EH (cell line): ENCODE results near the gene GNB5.
"Not testable (repeated sequence)": the region's sequence is repeated elsewhere in the genome, so short reads cannot be mapped to it uniquely, and the experiment has no call there.

Experiments used
- DNase-seq: peaks from one replicate; pipeline ENCODE4 v3.0.0-alpha.2; 2015; ENCODE audit warnings: low read depth

GNB5 gene

DNA sequence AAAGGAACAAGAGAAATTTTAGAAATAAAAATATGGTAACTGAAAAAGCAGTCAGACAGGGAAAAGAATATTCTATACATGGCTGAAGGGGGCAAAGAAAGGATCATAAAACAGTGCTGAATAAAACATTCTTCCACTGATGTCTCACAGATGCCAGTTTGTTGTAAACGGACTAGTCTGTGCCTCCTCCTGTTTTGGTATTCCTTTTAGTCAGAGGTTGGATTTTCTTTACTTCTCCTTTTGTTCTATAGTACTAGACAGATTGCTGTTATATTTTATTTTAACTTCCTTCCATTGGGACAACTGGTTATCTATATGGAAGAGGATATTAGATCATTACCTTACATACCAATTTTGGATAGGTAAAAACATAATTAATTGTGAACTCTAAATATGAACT, 16.0 kb upstream of the GNB5 start:
- no peak for DNase-seq

DNA sequence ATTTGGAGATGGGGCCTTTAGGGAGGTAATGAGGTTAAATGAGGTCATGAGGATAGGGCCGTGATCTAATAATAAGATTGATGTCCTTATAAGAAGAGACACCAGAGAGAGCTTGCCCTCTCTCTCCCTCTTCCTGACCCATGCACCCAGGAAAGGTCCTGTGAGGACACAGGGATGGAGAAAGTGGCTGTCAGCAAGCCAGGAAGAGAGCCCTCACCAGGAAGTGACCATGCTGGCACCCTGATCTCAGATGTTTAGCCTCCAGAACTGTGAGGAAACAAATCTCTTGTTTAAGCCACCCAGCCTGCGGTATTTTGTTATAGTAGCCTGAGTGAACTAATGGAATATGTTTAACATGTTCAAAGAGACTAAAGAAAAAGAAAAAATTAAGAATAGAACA, 15.3 kb upstream of the GNB5 start:
- DNase-seq, result peak; percentile 34

DNA sequence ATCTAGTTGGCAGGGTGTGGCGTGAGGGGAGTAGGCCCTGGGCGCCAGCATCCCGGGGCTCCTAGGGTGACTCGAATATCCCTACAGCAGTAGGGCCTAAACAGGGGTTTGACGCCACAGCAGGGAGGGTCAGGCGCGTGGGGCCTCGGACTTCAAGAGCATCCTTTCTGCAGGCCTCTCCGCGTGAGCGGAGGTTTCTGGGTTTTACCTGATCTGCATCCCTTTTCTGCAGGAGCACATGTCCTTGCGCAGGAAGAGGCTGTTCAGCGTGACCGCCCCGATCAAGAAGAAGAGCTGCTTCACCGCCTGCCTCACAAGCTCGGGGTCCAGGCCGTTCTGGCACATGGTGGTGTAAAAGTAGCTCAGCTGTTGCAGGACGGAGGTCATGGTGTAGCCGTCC, 13.5 kb upstream of the GNB5 start:
- DNase-seq, result no peak

DNA sequence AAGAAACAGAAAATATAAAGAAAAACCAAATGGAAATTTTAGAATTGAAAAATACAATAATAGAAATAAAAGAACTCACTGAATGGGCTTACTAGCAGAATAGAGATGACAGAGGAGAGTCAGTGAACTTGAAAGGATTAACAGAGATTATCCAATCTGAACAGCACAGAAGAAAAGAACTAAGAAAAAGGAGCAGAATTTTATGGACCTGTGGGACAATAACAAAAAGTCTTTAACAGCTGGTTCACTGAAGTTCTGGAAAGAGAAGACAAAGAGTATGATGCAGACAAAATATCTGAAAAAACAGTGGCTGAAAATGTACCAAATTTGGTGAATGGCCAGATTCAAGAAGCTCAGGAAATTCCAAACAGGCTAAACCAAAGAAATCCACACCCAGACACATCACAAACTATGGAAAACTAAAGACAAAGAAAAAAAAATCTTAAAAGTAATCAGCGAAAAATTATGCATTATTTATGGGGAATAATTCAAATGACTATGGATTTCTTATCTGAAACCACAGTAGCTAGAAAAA, 9.7 kb upstream of the GNB5 start:
- DNase-seq, result peak; percentile 18

DNA sequence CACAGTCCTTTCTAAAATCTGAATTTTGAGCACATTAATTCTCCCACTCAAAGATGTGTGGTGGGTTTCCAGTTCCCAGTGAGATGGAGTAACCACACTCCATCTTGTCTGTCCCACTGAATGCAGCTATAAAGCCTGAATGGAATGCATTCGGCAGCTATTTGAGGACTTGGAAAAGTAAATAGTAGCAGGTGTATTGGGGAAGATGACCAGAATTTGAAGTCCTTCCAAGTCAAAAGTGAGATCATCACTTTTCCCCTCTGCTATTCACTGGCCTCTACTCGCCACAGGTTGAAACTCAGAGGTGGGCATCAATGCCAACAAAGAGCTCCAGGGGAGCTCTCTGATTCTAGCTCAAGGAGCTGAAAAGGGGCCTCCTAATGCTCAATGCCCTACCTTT, 8.1 kb upstream of the GNB5 start:
- no peak for DNase-seq

DNA sequence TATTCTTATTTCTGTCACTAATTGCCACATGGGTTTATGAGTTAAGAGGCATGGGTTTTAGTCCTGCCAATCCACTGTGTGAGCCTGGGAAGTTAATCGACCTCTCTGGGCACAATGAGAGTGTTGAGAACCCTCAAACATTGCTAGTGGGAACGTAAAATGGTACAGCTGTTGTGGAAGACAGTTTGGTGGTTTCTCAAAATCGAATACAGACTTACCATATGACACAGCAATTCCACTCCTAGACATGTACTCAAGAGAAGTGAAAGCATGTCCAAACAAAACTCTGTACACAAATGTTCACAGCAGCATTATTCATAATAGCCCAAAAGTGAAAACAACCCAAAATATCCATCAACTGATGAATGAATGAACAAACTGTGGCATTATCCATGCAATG, 5.7 kb upstream of the GNB5 start:
- DNase-seq, result no peak

DNA sequence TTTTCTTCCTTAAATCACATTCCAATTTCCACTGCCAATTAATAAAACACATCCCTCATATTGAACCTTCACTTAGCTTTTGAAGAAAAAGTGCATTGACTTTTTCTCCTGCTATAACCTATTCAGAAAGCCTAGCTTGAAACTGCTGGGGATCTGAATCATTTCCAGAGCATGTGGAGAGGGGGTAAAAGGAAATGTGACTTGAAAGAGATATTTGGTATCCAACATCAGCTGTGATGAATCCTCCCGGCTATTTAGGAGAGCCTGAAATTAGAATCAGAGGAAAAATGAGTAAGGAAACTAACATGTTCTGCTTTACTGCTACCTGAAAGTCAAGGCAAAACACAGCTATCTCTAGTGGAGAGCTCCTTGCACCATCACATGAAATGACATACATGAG, 2.6 kb upstream of the GNB5 start:
- DNase-seq, result peak; percentile 49

DNA sequence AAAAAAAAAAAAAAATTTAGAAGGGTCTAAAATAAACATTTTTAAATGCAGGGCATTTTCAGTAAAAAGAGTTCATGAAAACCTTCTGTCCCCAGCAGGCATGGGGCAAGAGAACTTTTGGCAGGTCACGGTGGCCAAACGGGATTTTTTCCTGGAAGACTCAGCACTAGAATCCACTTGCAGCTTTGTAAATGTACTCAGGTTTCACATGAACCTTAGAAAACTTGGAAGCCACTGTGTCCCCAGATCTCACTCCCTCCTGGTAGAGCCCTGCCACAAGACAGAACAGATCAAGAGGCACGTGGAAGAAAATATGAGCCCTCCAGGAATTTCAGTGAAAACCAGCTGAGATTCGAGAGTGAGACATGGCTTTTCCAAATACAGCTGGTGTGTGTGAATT, 2.1 kb upstream of the GNB5 start:
- peak; percentile 24 for DNase-seq

DNA sequence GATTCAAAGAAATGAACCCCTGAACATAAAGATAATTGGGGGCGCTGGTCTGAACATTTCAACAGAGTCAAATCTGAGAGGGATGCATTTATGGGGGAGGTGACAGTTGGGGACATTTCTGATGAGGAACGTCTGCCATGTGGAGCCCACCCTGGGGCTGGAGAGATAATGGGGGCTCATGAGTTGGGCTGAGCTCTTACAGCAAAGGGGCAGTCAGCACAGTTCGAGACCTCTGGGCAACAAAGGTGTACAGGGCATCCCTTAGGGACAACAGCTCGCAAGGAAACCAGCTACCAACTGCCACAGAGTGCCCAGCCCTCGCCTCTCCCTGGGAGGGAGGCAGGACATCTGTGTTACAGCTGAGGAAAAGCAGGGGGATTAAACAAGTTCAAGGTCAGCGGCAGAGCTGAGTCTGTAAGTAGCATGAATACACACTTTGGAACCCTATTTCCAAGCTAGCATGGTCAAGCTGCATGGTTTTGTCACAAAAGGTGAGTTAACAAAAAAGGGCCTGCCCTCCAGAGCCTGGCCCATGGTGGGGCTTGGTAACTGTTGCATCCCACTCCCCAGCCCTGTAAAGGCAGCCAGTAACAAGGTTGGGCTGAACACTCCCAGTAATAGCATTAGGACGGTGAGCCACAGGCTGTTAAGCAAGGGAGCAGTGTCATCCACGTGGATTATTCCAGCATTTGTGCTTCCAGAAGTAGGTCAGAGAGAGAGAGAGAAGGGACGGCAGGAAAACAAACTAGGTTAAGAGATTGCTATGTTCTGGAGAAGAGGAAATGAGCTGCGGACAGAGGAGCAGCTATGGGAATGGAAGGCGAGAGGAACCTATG, 4.3 kb downstream of the GNB5 start:
- DNase-seq, result no peak

DNA sequence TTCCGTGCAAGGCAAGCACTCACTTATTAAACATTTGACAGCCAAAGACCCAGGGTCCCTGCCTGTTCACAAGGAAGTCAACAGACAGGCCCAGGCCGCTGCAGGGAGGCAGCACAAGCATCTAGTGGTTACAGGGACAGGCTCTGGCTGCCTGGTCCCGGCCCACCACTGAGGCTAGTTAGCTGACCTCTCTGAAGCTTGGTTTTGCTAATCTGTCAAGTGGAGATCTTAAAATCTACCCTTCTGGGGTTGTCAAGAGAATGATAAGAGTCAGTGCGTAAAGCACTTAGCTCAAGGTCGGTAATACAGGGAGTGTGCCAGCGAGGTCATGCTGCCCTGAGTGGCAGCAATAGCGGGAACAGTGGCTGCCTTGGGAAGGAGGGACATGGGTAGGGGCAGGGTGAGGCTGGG, 6.0 kb downstream of the GNB5 start:
- DNase-seq, result no peak

DNA sequence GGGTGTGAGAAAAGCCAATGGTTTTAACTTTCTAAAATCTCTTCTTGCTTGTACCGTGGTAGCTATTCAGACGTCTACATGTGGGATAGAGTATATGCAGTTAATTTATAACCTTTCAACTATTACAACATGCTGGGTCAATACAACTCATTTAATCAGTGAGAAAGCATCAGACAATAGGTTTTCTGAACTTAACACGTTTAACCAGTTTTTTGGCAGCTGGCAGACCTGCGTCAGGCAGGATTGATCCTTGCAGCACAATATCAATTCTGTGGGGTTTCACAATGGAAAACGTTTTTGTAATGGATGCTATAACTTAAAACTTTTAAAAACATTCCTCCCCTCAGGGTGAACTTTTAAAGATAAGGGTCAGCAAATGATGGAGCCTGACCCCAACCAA, 6.5 kb downstream of the GNB5 start:
- DNase-seq, result no peak

DNA sequence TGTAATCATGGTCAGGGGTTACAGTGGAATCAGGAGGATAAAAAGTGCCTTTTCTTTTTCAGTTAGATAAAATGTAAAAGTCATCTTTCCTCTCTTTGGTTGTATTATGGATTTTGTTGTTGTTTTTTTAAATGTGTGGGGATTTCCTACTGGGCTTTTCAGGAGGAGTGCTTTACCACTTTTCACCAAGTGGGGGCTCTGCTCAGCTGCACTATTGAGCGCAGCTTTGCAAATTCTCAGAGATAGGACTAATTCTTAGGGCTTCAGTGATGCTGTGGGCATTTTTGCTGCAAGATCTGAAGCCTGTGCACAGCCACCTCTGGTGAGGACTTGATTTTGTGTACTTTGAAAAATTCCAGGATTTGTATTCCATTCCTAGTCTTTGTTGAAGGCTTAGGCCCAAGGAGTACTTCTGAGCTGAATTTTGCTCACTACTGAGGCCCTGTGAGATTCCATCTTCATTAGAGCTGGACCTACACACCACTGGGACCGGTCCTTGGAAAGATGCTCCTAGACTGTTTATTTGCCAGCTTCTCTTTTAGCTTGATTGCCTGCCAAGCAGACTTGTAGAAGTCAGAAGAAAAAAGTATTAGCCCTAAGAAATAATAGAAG, 7.5 kb downstream of the GNB5 start:
- DNase-seq, result peak; percentile 62

DNA sequence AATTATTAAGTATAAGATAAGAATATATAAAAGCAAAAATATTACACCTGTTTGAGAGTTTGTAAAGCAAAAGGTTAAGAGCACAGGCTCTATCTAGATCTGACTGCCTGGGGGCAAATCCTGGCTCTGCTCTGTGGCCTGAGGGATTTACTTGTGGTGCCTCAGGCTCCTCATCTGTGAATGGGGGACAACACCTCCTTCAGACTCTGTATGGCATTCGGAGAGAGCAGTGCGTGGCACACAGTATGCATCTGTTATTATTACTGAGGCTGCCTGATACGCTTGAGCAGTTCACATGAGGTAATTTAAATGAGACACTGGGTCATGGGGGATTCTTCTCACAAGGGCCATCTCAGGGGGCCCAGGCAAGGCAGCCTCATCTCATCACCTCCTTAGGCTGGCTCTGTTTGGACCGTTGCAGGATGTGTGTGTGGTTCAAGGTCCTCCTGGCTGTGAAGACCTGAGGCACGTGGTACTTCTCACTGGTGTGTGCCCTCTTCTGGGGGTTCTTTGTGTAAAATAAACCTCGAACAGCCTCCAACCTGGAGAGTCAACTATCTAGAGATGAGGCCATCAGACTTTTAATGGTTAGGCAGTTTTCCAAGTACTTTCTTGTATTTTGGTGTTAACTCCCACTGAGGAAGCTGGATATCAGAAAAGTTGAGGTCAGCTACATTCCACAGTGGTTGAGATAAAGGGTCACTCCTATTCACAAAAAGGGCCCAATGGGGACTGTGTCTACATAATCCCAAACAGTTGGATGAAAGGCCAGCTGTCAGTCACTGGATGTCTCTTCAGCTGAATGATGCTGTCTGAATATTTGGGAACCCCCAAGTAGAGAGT, 9.0 kb downstream of the GNB5 start:
- DNase-seq, result no peak

DNA sequence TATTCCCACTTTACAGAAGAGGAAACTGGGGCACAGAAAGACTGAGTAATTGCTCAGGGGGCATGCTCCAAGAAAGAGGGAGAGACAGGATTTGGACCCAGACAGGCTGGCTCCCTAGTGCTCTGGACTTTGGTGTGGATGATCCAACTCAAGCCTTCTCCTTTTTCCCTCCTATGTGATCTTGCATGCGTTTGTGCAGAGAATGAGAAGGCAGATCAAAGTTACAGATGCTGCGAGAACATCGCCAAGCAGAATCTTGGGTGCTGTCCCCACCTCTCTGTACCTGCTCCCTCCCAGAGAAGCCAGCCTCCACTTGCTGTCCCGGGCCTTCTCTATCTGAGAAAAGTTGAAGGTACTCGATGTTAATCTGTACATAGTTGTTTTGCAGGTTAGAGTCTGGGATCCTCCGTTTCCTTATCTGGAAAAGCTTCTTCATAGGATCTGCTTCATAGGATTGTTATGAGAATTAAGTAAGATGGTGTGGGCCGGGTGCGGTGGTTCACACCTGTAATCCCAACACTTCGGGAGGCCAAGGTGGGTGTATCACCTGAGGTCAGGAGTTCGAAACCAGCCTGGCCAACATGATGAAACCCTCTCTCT, 10.2 kb downstream of the GNB5 start:
- DNase-seq, result no peak

DNA sequence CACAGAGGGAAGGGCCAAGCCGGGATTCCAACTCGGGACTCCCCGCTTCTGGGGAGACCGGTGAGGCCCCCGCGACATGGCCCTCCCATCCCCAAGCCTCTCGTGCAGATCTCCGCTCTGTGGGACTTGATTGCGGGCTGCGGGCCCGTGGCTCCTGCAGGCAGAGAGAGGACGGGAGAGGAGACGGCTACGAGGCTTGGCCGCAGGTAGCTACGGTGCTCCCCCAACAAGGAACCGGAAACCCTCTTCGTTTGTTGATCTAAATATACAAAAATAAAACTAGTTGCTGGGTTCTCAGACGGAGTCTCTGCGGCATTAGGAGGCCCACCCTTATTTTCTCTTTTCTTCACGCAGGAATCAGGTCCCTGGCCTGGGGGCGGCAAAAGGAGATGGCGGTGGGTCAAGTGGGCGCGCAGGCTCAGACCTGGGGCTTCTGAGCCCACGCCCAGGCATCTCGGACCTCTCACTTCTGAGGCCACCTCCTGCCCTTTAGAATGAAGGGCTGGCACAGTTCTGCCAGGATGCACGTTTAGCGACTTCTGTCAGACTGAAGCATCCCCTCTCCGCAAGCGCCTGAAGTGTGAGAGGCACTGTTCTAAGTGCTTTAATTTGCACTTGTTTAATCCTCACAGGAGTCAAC, 10.9 kb downstream of the GNB5 start:
- no peak for DNase-seq

DNA sequence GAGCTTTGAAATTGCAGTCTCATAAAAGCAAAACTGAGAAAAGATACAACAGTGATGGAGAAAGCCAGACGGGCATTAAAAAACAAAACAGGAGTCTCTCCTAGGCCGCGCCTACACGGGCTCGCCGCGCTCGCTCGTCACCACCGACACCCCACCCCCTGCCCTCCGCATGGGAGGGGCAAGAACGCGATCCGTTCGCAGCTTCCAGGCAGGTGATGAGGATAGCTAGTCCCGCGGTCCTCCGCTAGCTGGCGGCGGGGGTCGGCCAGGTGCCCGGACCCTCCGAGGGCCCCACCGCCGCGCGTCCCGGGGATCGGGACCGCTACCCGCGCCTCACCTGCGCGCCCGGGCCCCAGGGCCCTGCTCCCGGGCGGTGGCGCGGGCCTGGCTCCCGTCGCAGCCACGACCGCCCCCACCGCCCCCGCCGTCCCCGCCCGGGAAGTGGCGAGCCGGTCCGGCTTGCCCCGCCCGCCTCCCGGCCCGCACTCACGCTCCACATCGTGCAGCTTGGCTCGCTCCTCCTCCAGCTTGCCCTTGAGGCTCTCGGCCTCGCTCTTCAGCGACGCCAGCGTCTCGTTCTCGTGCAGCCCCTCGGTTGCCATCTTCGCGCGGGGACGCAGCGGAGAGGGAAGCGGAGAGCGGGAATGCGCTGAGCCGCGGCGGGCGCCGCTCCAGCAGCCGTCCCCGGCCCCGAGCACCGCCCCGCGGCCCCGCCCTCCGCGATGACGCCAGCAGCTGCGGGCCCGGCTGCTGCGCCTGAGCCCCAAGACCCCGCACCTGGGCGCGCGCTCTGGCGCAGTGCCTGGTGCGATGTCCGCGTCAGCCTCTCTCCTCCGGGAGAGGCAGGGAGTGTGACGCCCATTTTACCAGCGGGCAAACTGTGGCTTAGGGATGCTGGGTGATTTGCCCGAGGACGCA, 11.7 kb downstream of the GNB5 start:
- peak; percentile 81 for DNase-seq

DNA sequence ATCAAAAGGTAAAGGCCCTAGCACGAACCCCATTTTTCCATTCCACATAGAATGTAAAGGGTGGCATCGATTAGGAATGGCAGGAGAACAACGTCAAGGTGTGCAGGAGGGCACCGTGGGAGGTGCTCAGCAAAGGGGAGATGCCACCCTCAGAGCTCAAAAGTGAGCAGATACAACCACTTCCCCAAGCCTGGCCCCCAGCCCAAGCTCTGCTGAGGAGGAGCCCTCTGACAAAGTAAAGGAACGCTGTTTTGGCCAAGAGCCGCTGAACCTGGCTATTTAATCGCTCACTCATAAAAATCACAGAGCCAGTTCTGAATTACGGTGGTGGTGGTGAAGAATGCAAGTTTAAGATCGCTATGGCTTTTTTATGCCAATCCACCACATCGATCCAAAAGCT, 12.4 kb downstream of the GNB5 start:
- DNase-seq, result peak; percentile 16

DNA sequence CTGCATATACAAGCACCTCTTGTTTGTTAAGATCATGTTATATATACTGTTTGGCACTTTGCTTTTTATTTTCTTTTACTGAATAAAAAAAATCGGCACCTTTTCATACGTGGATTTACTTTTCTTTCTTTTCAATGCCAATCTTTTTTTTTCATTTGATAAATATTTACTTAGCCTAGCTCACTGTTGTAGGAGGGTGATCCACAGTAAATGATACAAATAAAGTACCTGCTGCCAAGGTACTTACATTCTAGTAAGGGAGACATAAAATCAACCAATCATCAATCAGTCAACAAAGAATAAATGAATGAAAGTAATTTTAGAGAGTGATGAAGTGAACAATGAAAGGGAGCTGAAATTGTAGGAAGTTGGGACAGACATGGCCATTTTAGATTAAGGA, 18.3 kb downstream of the GNB5 start:
- no peak for DNase-seq

DNA sequence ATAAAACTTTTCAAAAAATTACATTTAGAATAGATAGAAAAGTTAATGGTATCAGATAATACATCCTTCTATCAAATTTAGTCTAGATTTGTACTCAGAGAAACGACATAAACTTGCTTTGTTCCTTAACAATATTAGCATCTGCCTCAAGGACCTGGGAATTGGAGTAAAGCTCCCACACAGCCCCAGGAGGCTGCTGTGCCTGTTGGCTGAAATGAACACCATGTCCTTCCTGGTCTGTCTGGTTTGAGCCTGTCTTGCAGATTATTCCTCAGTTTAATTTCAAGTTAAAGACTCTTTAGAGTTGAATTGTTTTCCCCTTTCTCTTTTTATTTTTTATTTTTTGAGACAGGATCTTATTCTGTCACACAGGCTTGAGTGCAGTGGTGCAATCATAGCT, 19.4 kb downstream of the GNB5 start:
- no peak for DNase-seq

DNA sequence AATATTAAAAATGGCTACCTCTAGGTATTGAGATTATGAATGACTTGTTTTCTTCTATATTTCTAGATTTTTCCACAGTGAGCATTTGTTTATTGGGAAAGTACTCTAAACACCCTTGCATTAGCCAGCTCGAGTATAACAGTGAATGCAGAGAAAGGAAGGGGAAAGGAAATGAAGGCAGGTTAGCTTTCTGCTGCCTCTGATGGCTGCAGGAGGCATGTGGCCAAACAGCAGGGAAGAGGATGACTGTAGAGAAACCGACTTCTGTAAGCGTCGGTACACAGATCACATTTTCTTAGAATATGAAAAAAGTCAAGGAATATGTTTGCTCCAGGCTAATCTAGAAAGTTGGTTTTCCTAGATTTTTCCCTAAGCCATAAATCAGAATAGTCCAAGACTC, 19.8 kb downstream of the GNB5 start:
- DNase-seq, result no peak

DNA sequence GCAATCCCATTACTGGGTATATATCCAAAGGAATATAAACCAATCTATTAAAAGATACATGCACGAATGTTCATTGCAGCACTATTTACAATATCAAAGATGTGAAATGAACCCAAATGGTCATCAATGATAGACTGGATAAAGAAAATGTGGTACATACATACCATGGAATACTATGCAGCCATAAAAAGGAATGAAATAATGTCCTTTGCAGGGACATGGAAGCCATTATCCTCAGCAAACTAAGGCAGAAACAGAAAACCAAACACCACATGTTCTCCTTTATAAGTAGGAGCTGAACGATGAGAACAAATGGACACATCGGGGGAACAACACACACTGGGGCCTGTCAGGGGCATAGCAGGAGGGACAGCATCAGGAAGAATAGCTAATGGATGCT, 21.0 kb downstream of the GNB5 start:
- not testable (repeated sequence) for DNase-seq
